DOHH2 (cell line): ENCODE measurements around the gene NPDC1.

Experiments
- EZH2phosphoT487 ChIP-seq: fragments of 200-600 bp; sonication (generic); IDR thresholded peaks from 2 replicates; pipeline ENCODE4 v1.6.1; 2017; ENCODE audit warnings: borderline replicate concordance, mild to moderate bottlenecking, antibody characterized with exemption, low read length, moderate library complexity, mixed read lengths
- TF ChIP-seq, protein P1 (sequence below): fragments of 200-600 bp; sonication (generic); IDR thresholded peaks from one replicate; pipeline ENCODE4 v1.5.1; 2014; ENCODE audit warnings: antibody characterized with exemption, mild to moderate bottlenecking, low read depth, low read length; ENCODE audit not compliant: poor library complexity, severe bottlenecking

DNA sequence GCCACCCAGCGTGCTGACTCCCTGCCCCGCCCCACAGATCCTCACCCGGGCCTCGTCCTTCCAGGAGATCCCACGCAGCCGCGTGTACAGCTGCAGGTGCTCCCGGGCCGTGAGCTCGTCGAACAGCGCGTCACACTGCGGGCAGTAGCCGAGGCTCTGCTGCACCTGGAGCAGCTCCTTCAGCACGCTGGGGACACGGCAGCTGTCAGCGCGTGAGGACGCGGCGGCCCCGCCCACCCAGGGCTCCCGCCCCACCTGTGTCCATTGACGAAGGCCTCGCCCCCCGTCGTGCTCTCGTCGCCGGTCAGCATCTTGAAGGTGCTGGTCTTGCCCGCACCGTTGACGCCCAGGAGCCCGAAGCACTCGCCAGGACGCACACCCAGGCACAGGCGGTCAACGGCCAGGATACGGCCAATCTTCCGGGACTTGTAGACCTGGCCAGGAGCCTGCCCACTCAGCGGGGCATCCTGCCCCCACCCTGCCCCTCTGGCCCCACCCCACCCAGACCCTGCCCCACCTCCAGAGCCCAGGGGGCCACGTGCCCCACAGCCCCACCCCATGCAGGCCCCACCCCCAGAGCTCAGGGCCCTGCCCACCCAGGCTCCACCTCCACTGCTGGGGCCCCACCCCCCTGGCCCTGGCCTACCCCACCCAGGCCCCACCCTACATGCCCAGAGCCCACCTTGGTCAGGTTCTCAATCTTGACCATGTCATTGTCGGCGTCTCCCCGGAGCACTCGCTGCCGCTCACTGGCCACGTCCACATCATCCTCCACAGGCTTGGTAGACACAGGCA is 35.8 kb downstream of the NPDC1 start:
- TF ChIP-seq, protein P1, sequence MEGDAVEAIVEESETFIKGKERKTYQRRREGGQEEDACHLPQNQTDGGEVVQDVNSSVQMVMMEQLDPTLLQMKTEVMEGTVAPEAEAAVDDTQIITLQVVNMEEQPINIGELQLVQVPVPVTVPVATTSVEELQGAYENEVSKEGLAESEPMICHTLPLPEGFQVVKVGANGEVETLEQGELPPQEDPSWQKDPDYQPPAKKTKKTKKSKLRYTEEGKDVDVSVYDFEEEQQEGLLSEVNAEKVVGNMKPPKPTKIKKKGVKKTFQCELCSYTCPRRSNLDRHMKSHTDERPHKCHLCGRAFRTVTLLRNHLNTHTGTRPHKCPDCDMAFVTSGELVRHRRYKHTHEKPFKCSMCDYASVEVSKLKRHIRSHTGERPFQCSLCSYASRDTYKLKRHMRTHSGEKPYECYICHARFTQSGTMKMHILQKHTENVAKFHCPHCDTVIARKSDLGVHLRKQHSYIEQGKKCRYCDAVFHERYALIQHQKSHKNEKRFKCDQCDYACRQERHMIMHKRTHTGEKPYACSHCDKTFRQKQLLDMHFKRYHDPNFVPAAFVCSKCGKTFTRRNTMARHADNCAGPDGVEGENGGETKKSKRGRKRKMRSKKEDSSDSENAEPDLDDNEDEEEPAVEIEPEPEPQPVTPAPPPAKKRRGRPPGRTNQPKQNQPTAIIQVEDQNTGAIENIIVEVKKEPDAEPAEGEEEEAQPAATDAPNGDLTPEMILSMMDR: no peak
- no peak for TF ChIP-seq EZH2phosphoT487
